HL-60 (cell line): ENCODE measurements around the gene ERCC1.

Experiments
- CTCF ChIP-seq: IDR thresholded peaks from one replicate; pipeline ENCODE4 v1.5.1; 2011; ENCODE audit warnings: low read length, control low read depth, inconsistent platforms; ENCODE audit not compliant: insufficient read depth
- GABPA ChIP-seq: IDR thresholded peaks from 2 replicates; pipeline ENCODE4 v1.6.1; 2012; ENCODE audit warnings: low read depth

- TF ChIP-seq CTCF (no peak), GABPA (no peak)
These were observed 49.6 kb upstream of the ERCC1 start for GRCh38 chr19:45473367-45473681.
